Measurements from ENCODE around the gene TGM1.
A peak's percentile ranks its signal among the peaks of the same experiment; 100 is the strongest.

Gene TGM1

DNA sequence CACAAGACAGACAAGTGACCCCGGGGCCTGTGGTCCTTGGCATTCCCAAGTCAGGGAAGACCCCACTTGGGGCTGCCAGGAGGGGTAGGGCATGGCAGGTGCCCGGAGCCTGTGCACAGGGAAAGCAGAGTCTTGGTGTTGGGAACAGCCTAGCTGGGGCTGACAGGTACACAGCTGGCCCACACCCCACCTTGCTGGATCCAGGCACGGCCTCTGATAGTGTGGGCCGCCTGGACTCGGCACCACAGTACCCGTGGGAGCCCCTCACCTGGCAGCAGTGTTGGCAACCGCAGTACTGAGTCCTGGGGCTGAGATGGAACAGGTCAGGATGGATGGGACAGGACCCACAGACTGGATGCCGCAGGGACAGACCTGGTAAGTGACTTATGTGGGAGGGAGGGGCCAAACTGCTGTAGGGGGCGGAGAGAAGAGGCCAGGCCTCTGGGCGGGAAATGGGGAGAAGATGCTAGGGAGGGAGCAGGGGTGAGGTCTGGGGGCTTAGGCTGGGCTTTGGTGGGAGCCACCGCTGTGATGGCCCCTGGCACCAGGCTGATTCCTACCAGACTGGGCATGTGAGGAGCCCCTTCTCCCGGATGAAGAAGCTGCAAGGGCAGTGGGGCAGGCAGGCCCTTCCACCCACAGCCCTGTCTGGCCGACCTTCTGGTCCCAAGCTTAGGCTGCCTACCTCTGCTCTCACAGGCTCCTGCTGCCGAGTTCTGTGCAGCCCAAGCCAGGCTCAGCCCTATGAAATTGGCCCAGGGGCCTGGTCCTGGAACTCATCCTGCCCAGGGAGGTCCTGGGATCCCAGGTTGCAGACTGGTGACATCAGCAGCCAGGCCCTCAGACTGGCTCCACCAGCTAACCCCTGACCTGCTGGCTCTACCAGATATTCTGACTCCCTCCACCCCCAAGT is at the start of gene TGM1:
Gene TGM1 (minus strand): TSS at position 357 of the 913 bp plus-strand sequence. CDS start 825 bp downstream, outside the sequence.
- no peak for DNase-seq

DNA sequence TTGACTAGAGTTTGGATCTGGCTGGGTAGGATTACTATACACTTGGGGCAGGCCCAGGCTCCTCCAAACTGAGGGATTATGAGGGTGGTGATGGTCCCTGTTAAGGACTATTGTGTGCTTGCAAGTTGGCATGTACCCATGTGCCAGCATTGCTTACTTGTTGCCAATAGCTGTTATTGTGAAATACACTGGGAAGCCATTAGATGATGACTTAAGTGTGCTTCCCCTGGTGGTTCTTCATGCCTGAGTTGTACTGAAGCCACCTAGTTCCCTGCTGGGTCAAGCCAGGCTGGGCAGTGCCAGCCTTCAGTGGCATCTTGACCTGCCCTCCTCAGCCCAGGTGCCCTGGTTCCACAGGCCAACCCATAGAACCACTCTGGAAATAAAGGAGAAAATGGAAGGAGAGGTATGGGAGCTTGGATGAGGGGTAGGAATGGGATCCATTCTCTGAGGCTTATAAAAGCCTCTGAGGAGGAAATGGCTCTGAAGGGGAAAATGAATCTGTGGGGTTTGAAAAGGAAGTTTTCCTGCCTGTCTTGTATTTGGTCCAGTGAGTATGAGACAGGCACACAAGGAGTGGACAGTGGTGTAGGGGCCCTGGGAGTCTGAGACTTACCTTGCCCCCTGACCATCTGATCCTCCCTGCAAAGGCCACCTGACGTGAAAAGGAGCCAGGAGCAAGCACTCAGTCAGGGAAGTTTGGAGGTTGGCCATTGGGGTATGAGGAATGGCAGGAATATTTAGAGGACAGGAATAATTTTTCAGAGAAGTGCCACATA is 49.0 kb upstream of the TGM1 start:
- DNase-seq = no peak

DNA sequence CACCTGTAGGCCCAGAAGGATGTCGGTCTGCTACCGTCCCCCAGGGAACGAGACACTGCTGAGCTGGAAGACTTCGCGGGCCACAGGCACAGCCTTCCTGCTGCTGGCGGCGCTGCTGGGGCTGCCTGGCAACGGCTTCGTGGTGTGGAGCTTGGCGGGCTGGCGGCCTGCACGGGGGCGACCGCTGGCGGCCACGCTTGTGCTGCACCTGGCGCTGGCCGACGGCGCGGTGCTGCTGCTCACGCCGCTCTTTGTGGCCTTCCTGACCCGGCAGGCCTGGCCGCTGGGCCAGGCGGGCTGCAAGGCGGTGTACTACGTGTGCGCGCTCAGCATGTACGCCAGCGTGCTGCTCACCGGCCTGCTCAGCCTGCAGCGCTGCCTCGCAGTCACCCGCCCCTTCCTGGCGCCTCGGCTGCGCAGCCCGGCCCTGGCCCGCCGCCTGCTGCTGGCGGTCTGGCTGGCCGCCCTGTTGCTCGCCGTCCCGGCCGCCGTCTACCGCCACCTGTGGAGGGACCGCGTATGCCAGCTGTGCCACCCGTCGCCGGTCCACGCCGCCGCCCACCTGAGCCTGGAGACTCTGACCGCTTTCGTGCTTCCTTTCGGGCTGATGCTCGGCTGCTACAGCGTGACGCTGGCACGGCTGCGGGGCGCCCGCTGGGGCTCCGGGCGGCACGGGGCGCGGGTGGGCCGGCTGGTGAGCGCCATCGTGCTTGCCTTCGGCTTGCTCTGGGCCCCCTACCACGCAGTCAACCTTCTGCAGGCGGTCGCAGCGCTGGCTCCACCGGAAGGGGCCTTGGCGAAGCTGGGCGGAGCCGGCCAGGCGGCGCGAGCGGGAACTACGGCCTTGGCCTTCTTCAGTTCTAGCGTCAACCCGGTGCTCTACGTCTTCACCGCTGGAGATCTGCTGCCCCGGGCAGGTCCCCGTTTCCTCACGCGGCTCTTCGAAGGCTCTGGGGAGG is 47.9 kb upstream of the TGM1 start, which contains the start of gene LTB4R:
Gene LTB4R (plus strand): TSS at position 857 of the 959 bp plus-strand sequence. CDS start 4,150 bp downstream, outside the sequence.
- DNase-seq = no peak

DNA sequence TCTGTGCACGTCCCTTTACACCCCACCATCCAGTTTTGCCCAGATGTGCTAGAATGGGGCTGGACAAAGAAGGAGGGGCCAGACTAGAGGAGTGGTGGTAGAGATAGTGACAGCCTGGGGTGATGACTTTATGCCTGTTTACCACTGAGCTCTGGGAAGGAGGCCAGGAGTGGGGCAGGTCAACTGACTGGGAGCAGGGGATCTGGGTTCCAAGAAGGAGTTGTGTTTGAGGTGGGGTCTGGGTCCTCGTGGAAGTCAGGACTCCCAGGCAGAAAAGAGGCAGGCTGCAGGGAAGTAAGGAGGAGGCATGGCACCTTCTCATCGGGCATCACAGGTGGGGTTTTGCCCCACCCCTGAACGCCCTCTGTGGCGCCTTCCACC is 47.3 kb upstream of the TGM1 start:
- no peak for DNase-seq

DNA sequence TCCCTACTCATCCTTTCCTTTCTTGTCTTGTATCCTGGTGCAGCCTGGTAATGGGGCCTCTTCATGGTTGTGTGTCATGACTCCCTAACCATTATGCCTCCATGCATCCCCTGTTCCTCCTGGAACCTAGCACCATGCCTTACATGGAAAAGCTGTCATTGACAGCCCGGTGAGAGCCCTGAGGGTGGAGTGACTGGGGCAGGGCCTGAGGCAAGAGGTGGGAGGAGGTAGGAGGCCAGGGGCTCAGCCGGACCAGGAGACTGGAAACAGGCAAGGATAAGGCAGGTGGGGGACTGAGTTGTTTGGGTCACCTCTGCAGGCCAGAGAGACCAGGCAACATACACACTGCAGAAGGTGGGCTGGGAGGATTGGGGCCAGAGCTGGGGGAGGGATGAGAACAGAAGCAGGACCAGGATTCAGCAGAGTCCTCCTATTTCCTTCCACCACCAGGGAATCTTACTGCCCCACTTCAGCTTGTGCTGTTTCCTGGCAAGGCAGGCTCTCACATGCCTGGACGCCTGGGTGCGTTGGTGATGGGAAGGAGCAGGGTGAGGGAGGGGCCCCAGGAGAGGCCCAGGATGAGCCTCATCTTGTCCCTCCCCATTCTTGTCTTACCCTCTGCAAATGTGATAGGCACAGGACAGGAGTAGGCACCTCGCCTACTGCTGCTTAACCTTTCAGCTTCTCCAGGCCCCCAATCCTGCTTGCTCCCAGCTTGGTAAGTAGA is 46.7 kb upstream of the TGM1 start, which contains the start of gene LTB4R2:
Gene LTB4R2 (plus strand): TSS at position 603 of the 727 bp plus-strand sequence. CDS start 525 bp downstream, outside the sequence.
- DNase-seq = no peak

DNA sequence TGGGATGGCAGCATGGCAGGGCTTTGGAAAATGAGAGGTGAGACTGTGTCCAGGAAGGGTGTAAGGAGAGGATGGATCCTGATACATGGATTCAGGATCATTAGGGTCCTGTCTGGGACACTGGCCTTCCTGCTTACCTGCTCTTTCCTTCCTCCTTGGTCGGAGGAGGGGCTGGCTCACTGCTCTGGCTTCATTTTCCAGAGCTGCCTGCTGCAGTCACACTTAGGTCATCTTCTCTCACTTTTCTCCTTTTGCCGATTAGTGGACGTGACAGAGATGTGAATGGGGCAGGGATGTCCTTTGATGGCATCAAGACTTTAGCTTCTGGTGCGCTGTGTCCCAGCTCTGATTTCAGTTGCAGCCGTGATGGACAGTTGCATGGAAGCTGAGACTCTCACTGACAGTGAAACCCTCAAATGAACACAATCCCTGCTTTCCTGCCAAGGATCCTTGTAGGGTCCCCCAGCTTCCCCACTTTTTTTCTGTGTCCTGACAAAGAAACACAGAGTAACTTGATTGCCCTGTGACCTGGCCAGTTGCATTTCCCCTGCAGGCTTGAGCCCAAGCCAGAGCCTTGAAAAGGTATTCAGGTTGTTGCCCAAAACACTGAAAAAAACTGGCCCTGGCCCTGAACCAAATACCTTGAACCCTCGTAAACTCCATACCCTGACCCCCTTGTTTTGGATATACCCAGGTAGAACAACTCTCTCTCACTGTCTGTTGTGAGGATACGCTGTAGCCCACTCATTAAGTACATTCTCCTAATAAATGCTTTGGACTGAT is 45.6 kb upstream of the TGM1 start:
- no peak for DNase-seq

DNA sequence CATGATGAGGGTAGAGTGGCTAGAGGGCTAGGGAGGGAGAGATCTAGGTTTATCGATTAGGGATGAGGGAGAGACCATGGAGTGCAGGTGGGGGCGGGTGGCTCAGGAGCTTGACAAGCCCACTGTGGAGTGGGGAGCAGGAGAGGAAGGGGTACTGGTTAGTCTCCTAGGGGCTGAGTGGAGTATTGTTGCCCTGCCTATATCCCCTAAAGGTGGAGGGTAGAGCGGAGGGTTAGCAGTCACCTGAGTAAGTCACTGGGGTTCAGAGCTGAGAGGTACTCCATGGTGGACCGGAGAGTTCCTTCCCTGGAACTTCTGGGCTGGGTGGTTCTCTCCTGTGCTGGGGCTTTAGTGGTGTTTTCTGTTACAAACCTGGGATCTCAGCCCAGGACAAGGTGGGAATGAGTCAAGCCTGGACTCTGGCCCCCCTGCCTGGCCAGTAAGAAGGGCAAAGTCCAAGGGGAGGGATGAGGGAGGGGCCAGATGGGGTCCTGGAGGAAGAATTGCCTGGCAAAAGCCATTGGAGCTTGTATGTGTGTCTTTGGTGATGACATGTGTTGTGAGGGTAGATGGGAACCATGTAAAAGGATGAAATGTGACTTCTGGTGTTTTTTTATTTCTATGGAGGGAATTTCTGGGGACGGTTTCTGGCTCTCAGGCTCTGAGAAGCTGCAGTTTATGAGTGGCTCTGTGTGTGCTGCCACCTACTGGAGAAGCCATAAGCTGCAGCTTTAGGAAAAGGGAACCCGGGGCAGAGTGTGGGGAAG is 44.8 kb upstream of the TGM1 start, which contains the start of gene CIDEB:
Gene CIDEB (minus strand): TSS at position 403 of the 767 bp plus-strand sequence. CDS start 119 bp downstream, at position 284.
- DNase-seq = peak; percentile 57

DNA sequence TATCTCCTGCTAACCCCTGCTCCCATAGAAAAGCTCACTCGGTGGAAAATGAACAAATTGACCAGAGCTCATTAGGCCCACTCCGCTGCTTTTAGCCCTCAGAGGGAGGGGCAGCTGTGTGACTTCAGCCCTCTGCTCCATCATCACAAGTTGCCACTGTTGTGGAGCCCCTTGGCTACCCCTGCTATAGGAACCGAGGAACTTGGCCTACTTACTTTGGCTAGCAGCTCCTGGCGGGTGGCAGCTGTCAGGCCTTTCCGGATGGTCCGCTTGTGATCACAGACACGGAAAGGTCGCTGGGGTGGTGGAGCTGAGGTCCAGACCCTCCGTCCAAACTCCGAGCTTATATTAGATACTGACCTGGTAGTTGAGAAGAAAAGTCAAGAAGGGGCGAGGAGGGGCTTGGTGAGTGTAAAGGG is 44.2 kb upstream of the TGM1 start:
- DNase-seq = no peak

DNA sequence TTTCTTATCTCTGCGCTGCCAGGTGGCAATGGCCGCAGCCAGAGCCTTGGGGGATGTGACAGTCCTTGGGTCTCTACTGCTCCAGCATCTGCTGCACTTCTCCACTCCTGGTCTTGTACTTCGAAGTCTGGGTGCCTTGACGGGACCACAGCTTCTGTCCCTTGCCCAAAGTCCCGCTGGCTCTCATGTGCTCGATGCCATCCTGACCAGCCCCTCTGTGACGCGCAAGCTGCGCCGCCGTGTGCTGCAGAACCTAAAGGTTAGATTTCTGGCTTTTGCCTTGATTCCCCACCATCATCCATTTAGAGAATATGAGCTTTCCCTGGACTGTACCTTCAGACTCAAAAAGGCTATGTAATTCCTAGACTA is 41.0 kb upstream of the TGM1 start:
- DNase-seq = no peak

DNA sequence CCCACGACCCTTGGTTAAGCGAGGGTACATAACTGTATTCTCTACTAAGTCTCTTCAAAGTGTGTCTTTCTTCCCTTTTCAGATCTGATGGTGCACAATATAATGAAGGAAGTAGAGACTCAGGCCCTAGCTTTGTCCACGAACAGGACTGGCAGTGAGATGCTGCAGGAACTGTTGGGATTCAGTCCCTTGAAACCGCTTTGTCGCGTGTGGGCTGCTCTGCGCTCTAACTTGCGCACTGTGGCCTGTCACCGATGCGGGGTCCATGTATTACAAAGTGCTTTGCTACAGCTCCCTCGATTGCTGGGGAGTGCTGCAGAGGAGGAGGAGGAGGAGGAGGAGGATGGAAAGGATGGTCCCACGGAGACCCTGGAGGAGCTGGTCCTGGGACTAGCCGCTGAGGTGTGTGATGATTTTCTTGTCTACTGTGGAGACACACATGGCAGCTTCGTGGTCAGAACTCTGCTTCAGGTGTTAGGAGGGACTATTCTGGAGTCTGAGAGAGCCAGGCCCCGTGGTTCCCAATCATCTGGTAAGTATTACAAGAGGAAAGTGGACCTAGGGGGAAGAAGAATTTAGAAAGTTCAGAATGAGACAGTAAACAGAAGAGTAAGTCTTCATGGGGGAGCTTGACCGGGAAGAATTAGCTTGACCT is 37.5 kb upstream of the TGM1 start:
- no peak for DNase-seq

DNA sequence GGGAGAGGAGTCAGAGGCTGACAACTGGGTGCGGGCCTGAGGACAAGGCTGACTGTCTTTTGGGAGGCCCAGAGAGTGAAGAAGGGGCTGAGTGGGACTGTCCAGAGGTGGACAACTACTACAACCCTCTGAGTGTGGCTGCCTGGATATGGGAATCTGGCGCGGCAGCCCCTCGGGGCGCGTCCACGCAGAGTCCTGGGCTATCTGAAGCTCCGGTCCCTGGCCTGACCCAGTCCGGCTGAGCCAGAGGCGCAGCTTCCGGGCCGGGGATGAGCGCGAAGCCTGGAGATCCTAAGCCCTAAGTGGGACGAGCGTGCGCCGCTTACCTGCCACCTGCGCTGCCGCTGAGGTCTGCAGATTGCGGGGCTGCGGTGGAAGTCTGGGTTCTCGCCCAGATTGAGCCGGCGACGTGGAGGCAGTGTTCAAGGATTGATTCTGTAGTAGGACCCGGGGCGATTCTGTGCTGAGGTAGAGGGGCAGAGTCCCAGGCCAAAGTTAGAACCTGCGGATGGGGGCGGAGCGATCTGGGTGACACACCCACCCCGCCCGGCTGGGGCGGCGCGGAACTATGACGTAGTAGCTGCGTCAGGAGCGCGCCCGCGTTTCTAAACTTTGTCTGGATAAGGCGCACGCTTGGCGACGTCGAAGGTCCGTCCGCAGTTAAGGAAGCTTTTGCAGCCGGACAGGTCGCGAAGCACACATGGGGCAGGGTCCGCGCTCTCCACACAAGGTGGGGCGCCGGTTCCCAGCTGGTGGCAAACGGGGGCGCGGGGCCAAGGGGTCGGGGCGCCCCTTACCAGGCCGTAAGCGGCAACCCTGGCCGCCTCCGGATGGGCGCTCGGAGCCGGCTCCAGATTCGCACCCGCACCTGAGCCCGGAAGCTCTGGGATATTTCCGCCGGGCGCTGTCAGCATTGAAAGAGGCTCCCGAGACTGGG is 36.5 kb upstream of the TGM1 start, which contains the start of the genes DHRS1 and NOP9:
Gene DHRS1 (minus strand): TSS at position 526 of the 937 bp plus-strand sequence. CDS start 674 bp downstream, outside the sequence.
Gene NOP9 (plus strand): TSS at position 596 of the 937 bp plus-strand sequence. CDS start 105 bp downstream, at position 701.
- peak; percentile 65 for DNase-seq

DNA sequence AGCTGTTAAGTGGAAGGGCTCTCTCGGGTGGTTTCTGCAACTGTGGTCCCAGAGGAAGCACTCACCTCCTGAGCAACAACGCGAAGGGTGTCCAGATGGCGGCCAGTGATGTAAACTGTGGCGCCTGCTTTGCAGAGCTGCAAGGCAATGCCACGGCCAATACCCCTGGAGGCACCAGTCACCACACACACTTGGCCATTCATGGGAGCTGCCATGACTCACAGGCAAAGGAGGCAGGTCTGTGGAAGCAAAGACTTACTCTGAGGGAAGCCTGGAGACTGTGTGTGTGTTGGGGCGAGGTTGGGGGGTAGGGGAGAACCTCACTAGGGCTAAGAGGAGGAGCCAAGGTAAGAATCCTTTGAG is 35.9 kb upstream of the TGM1 start:
- DNase-seq = no peak

DNA sequence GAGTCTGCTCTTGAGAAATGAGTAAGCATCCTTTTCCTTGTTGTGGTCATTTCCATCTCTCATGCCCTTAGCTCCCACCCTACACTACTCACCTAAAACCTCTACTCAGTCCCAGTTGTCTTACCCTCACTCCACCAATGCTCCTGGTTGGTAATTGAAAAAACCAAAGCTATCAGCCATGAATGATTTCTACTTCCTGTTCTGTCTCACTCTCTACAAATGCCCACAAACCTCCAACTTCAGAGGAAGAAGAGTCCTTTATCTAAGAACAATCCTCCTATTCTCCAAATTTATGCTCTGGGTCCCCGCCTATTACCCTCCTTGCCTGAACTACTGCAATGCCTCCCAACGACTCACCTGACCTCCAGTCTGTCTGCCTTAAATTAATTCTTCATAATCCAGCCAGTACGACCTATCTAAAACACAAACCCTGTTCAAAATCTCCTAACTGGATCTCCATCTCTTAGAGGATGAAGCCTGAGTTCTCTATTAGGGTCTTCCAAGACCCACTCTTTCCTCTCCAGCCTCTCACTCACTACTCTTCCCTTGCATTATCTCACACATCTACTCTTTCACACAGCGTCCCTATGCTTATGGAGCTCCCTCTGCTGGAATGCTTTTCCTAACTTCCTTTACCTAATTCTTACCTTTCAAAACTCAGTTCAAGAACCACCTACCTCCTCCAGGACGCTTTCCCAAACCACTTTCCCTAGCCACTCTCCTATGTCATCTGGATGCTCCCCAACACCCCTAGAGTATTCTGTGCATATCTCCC is 34.4 kb upstream of the TGM1 start:
- peak; percentile 49 for DNase-seq

DNA sequence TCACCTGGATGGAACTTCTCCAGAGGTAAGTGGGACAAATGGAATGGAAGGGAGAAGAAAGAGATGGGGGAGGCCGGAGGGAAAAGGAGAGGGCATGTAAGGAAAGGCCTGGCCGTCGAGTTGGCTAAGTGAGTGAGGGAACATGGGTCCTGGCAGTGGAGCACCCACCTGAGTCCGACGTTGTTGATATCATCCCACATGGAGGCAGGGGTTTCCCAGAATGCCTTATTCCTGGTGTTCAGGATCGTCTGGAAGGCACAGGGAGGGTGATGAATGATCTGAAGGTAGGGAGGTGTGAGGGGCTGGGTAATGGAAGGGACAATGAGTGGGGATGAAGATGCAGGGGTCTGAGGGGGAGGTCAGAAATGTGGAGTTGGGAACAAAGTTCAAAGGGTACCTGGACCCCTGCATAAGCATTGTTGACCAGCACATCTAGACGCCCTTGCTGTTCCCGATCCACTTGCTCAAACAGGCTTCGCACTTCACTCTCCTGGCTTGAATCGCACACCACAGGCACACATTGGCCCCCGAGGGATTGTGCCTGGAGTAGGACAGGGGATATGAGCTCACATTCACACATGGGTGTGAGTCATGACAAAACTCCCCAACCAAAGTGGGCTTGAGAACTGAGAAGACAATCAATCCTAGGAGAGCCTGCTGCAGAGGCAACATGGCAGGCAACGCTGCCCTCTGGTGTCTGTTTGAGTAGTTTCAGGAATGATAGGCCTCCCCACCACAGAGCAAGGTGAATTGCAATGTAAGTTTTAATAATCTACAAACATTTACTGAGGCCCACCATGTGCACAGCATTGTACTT is 33.6 kb upstream of the TGM1 start:
- DNase-seq = peak; percentile 76

DNA sequence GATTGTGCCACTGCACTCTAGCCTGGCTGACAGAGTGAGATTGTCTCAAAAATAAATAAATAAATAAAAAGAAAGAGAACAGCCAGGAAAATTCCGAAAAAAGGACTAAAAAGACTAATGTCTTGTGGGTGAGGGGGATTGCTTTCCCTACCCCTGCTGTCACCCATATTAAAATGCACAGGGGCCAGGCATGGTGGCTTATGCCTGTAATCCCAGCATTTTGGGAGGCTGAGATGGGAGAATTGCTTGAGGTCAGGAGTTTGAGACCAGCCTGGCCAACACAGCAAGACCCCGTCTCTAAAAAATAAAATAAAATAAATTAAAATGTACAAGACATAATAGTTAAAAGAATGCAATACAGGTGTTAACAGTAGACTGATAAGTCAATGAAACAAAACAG is 30.5 kb upstream of the TGM1 start:
- no peak for DNase-seq

DNA sequence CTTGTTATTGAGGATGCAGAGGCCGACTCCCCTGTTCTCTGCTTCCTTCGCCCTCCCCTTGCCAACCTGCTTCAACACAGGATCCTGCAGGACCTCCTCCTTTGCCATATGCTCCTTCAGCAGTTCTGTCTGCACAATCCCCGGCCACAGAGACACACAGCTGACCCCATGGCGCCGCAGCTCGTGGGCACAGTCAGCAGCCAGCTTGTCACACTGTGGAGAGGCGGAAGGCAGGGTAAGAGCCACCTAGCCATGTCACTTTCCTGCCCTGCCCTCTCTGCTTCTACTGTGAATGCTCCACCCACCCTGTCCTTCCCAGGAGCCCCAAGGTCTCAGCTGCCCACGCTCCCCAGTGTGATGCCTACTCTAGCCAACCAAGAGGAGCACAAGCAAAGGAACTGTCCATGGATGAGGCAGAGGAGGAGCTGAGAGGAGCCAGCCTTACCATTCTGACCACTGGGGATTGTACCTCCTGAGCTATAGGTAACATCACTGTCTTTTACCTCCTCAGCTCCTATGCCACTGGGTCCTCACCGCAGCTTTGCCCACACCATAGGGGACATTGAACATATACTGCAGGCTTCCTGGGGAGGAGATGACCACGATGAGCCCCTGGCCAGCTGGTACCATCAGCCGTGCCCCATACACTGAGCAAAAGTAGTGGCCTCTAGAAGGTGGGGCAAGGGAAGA is 29.3 kb upstream of the TGM1 start:
- no peak for DNase-seq

Measured in NCI-H1694 (cell line).